CD4-positive, alpha-beta memory T cell (primary cell): Measurements from ENCODE around the gene GRIN1. TPM values are rescaled to one million over a fixed set of nuclear protein-coding genes. Genes with fewer than 3 reads are reported as not detected.

Experiments
- CTCF ChIA-PET: fragments of 350-600 bp; sonication (Branson Sonifier 250); formaldehyde crosslinking; loops from one replicate; lab custom pipeline; 2021; ENCODE audit warnings: inconsistent platforms; ENCODE audit not compliant: partially characterized antibody; lab: Charles Lee
- POLR2A ChIA-PET: fragments of 350-600 bp; sonication (Branson Sonifier 250); formaldehyde crosslinking; loops from one replicate; lab custom pipeline; 2021; ENCODE audit not compliant: partially characterized antibody; lab: Charles Lee
- DNase-seq, 5 donors: peaks; one replicate each; pipeline versions ENCODE4 v3.0.0 to v3.0.0-alpha.2; 2020 to 2022; ENCODE audit warnings: mixed read lengths in 1 of 5
- H3K27ac ChIP-seq: one replicate; pipeline ENCODE4 v1.7.0; 2013; ENCODE audit warnings: low read depth, low read length
- H3K27me3 ChIP-seq: 2 replicates; pipeline ENCODE4 v1.7.0; 2013; ENCODE audit warnings: mild to moderate bottlenecking, low read length, moderate library complexity; ENCODE audit not compliant: insufficient read depth
- H3K36me3 ChIP-seq: 2 replicates; pipeline ENCODE4 v1.7.0; 2013; ENCODE audit warnings: mild to moderate bottlenecking, low read length, moderate library complexity; ENCODE audit not compliant: insufficient read depth
- H3K4me1 ChIP-seq: 2 replicates; pipeline ENCODE4 v1.7.0; 2013; ENCODE audit warnings: mild to moderate bottlenecking, low read length, moderate library complexity; ENCODE audit not compliant: insufficient read depth
- H3K4me3 ChIP-seq, 2 donors: one replicate each; pipeline ENCODE4 v1.7.0; 2013; ENCODE audit warnings: low read length in 2 of 2, mild to moderate bottlenecking in 1 of 2
- H3K9me3 ChIP-seq, 2 donors: one replicate each; pipeline ENCODE4 v1.7.0; 2013; ENCODE audit warnings: low read length in 2 of 2, control low read depth in 1 of 2; ENCODE audit not compliant: control insufficient read depth in 1 of 2
- H3K27ac Mint-ChIP-seq, 7 donors: one replicate each; pipeline ENCODE4 v1.8.0; 2020 to 2021; ENCODE audit warnings: mixed read lengths in 7 of 7, mild to moderate bottlenecking in 6 of 7, inconsistent platforms in 3 of 7, moderate library complexity in 3 of 7
- H3K27me3 Mint-ChIP-seq, 2 donors: one replicate each; pipeline ENCODE4 v1.8.0; 2020 to 2021; ENCODE audit warnings: mixed read lengths in 2 of 2
- H3K36me3 Mint-ChIP-seq, 2 donors: one replicate each; pipeline ENCODE4 v1.8.0; 2020 to 2021; ENCODE audit warnings: mixed read lengths in 2 of 2, inconsistent platforms in 1 of 2, mild to moderate bottlenecking in 1 of 2
- H3K4me1 Mint-ChIP-seq, 4 donors: one replicate each; pipeline ENCODE4 v1.8.0; 2020 to 2021; ENCODE audit warnings: mixed read lengths in 4 of 4, mild to moderate bottlenecking in 1 of 4
- H3K4me3 Mint-ChIP-seq, 8 donors: one replicate each; pipeline ENCODE4 v1.8.0; 2020 to 2021; ENCODE audit warnings: mixed read lengths in 8 of 8, mild to moderate bottlenecking in 7 of 8, moderate library complexity in 6 of 8, inconsistent platforms in 3 of 8
- H3K9me3 Mint-ChIP-seq, 8 donors: one replicate each; pipeline ENCODE4 v1.8.0; 2020 to 2021; ENCODE audit warnings: mixed read lengths in 8 of 8, mild to moderate bottlenecking in 5 of 8, inconsistent platforms in 3 of 8, moderate library complexity in 1 of 8
- intact Hi-C: fragments of 100-400 bp; cut with micrococcal nuclease; formaldehyde crosslinking; loops from one replicate; pipeline ENCODE4 v1.15.1; 2023
- polyA plus RNA-seq, 2 donors: library from polyadenylated mRNA; unstranded; fragments of 300-500 nt; fragmentation: Illumina TruSeq; gene quantifications; one replicate each; pipeline ENCODE4 v1.2.3, GENCODE V29; 2021
- total RNA-seq, 2 experiments: library from RNA; stranded (reverse); gene quantifications; one replicate each; pipeline ENCODE4 v1.2.3, GENCODE V29; 2021

GRIN1 gene
- total and polyA plus RNA-seq, 4 experiments from 2014 or later, result not detected

GRCh38 chr9:137187386-137187785 is 48.4 kb downstream of the GRIN1 start:
- peaks cover 33% of the 10 kb centered on the region for H3K36me3 ChIP-seq
- H3K4me1 Mint-ChIP-seq, result peaks cover 22 to 63% (median 33%) of the 10 kb centered on the region in 4 donors
- H3K9me3 Mint-ChIP-seq, result peaks cover 0 to 5% (median 0%) of the 10 kb centered on the region in 8 donors
- H3K36me3 Mint-ChIP-seq, result peaks cover 6 to 27% of the 10 kb centered on the region in 2 donors
- H3K9me3 ChIP-seq, result no peaks in the 10 kb centered on the region
- peak overlapping the region; percentile 88 to 97 (median 93) for H3K4me3 Mint-ChIP-seq
- H3K27ac Mint-ChIP-seq, result peak overlapping the region; percentile 60 to 98 (median 92)
- ChIA-PET CTCF (interaction anchor here (0.9 to 3.8 kb wide), 5 partner anchors 13 to 92 kb away, joined by 3 to 15 read pairs (median 5); partner anchors contain the start of genes RNF224 and TPRN), POLR2A (interaction anchor here (0.6 to 8.9 kb wide), 13 partner anchors 12 to 153 kb away, joined by 3 to 169 read pairs (median 11); partner anchors contain the start of genes CYSRT1, MAN1B1, NDOR1 and NELFB)
- peak overlapping the region; percentile 81 to 90 for H3K4me3 ChIP-seq
- H3K27me3 ChIP-seq, result no peaks in the 10 kb centered on the region
- intact Hi-C loops, result no loop called here
- DNase-seq, result no peak
- H3K27ac ChIP-seq, result peak overlapping the region; percentile 96
- peaks cover 41% of the 10 kb centered on the region for H3K4me1 ChIP-seq
- H3K27me3 Mint-ChIP-seq, result no peaks in the 10 kb centered on the region

- Mint-ChIP-seq H3K9me3 (peaks cover 0 to 5% (median 0%) of the 10 kb centered on the region in 8 donors), H3K36me3 (peaks cover 6 to 27% of the 10 kb centered on the region in 2 donors), H3K27me3 (no peaks in the 10 kb centered on the region), H3K4me1 (peaks cover 22 to 63% (median 33%) of the 10 kb centered on the region in 4 donors), H3K27ac (peak overlapping the region; percentile 86 to 98 (median 94)), H3K4me3 (peak overlapping the region; percentile 88 to 97 (median 93))
- Histone ChIP-seq H3K27me3 (no peaks in the 10 kb centered on the region), H3K27ac (peak overlapping the region; percentile 96), H3K4me1 (peaks cover 41% of the 10 kb centered on the region), H3K36me3 (peaks cover 26% of the 10 kb centered on the region), H3K9me3 (no peaks in the 10 kb centered on the region), H3K4me3 (peak overlapping the region; percentile 81 to 90)
- CTCF ChIA-PET, result interaction anchor here (1.1 to 3.8 kb wide), 8 partner anchors 10 to 92 kb away, joined by 3 to 15 read pairs (median 5); partner anchors contain the start of genes RNF224 and TPRN
- intact Hi-C loops, result loop anchor here (1.0 to 2.0 kb wide), 5 partner anchors 12 to 101 kb away; partner anchors contain the start of genes MAN1B1, NDOR1, TMEM203 and TPRN
- POLR2A ChIA-PET, result interaction anchor here (0.6 to 8.9 kb wide), 17 partner anchors 11 to 654 kb away, joined by 3 to 169 read pairs (median 8); partner anchors contain the start of genes CYSRT1, MAN1B1, NDOR1 and NELFB
- DNase-seq, result no peak
Observed at GRCh38 chr9:137188086-137188489, 49.1 kb downstream of the GRIN1 start.

GRCh38 chr9:137188490-137189296 is 49.7 kb downstream of the GRIN1 start, which contains the start of the genes ANAPC2 and SSNA1:
ANAPC2 (minus strand) TSS chr9:137188560; CDS start chr9:137188532, 28 bp downstream.
SSNA1 (plus strand) TSS chr9:137188676; CDS start chr9:137188727, 51 bp downstream.
- no peaks in the 10 kb centered on the region for H3K27me3 ChIP-seq
- ChIA-PET POLR2A (interaction anchor here (0.8 to 8.9 kb wide), 22 partner anchors 12 to 655 kb away, joined by 3 to 169 read pairs (median 6); partner anchors contain the start of genes CYSRT1, EXD3, MAN1B1 and NDOR1), CTCF (interaction anchor here (0.7 to 3.8 kb wide), 16 partner anchors 9 to 93 kb away, joined by 3 to 15 read pairs (median 3); partner anchors contain the start of genes NELFB, RNF224 and TPRN)
- H3K4me3 ChIP-seq, result peak within 1 kb of the TSS; percentile 81 to 90
- Mint-ChIP-seq H3K4me3 (peak within 1 kb of the TSS; percentile 91 to 97 (median 94)), H3K27ac (peak within 1 kb of the TSS; percentile 91 to 98 (median 96)), H3K9me3 (peaks cover 0 to 5% (median 0%) of the 10 kb centered on the region in 8 donors), H3K4me1 (peaks cover 22 to 62% (median 33%) of the 10 kb centered on the region in 4 donors), H3K27me3 (no peaks in the 10 kb centered on the region), H3K36me3 (peaks cover 6 to 22% of the 10 kb centered on the region in 2 donors)
- peaks cover 41% of the 10 kb centered on the region for H3K4me1 ChIP-seq
- peak within 1 kb of the TSS; percentile 96 for H3K27ac ChIP-seq
- intact Hi-C loops, result loop anchor here (1.0 to 2.0 kb wide), 6 partner anchors 12 to 102 kb away; partner anchors contain the start of genes MAN1B1, NDOR1, TMEM203 and TPRN
- H3K9me3 ChIP-seq, result no peaks in the 10 kb centered on the region
- DNase-seq, result peak; percentile 84 to 96 (median 92)
- H3K36me3 ChIP-seq, result peaks cover 20% of the 10 kb centered on the region

GRCh38 chr9:137189297-137190295 is 50.6 kb downstream of the GRIN1 start:
- CTCF ChIA-PET, result interaction anchor here (0.7 to 3.8 kb wide), 14 partner anchors 8 to 94 kb away, joined by 3 to 15 read pairs (median 3); partner anchors contain the start of genes NELFB and TPRN
- peaks cover 14% of the 10 kb centered on the region for H3K36me3 ChIP-seq
- Mint-ChIP-seq H3K27me3 (no peaks in the 10 kb centered on the region), H3K4me1 (peaks cover 16 to 52% (median 32%) of the 10 kb centered on the region in 4 donors), H3K36me3 (peaks cover 0 to 16% of the 10 kb centered on the region in 2 donors), H3K9me3 (peaks cover 0 to 3% (median 0%) of the 10 kb centered on the region in 8 donors), H3K27ac (peak overlapping the region; percentile 91 to 97 (median 95)), H3K4me3 (peak overlapping the region; percentile 90 to 95 (median 92))
- DNase-seq, result no peak
- peaks cover 41% of the 10 kb centered on the region for H3K4me1 ChIP-seq
- peak overlapping the region; percentile 81 to 90 for H3K4me3 ChIP-seq
- H3K27ac ChIP-seq, result peak overlapping the region; percentile 96
- no peaks in the 10 kb centered on the region for H3K9me3 ChIP-seq
- H3K27me3 ChIP-seq, result no peaks in the 10 kb centered on the region
- POLR2A ChIA-PET, result interaction anchor here (0.8 to 8.9 kb wide), 18 partner anchors 13 to 292 kb away, joined by 3 to 169 read pairs (median 10); partner anchors contain the start of genes CYSRT1, EXD3, MAN1B1 and NDOR1
- intact Hi-C loops, result loop anchor here (1.0 to 2.0 kb wide), 2 partner anchors 47 to 103 kb away; partner anchors contain the start of gene MAN1B1

DNA sequence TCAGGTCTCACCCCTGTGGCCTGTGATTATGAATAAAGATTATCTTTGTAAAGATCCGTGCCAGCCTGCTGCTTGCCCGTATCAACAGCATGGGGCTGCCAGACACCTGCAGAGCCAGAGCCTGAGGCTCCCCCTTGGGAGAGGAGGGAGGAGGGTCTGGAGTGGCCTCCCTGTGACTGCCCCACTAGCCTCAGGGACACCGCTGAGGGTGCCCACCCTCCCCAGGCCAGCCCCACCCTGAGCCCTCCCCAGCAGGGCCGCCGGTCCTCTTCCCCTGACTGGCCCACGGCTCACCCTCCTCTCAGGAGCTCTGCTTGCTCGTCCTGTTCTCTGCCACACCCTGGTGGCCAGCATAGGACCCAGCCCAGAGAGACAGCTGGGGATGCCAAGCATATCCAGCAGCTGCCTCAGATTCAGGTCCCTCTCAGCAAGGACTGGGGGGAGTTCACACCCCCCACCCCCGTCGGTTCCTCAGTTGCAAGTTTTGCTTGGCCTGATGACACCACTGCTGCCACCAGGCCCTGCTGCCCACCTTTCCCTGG is 51.4 kb downstream of the GRIN1 start:
- H3K27me3 ChIP-seq, result no peaks in the 10 kb centered on the region
- peaks cover 0 to 3% (median 0%) of the 10 kb centered on the region in 8 donors for H3K9me3 Mint-ChIP-seq
- intact Hi-C loops, result no loop called here
- H3K4me3 ChIP-seq, result no peak overlapping the region
- ChIA-PET CTCF (interaction anchor here (1.0 to 2.0 kb wide), 3 partner anchors 7 to 94 kb away, joined by 3 to 7 read pairs (median 4); no protein-coding TSS in a partner anchor), POLR2A (interaction anchor here (2.5 to 8.9 kb wide), 6 partner anchors 12 to 104 kb away, joined by 11 to 169 read pairs (median 20); partner anchors contain the start of genes MAN1B1, NDOR1, RNF208 and TMEM203)
- no peak for DNase-seq
- peaks cover 0 to 16% of the 10 kb centered on the region in 2 donors for H3K36me3 Mint-ChIP-seq
- peaks cover 41% of the 10 kb centered on the region for H3K4me1 ChIP-seq
- no peaks in the 10 kb centered on the region for H3K27me3 Mint-ChIP-seq
- H3K4me3 Mint-ChIP-seq, result peak overlapping the region in 6 of 8 donors; percentile 33 to 93 (median 58)
- peak overlapping the region in 5 of 7 donors; percentile 73 to 91 (median 81) for H3K27ac Mint-ChIP-seq
- H3K36me3 ChIP-seq, result peaks cover 12% of the 10 kb centered on the region
- peaks cover 16 to 49% (median 31%) of the 10 kb centered on the region in 4 donors for H3K4me1 Mint-ChIP-seq
- H3K9me3 ChIP-seq, result no peaks in the 10 kb centered on the region
- peak overlapping the region; percentile 96 for H3K27ac ChIP-seq
